ENCODE measurements around the gene DCTD. TPM values are rescaled to one million over a fixed set of nuclear protein-coding genes. Genes with fewer than 3 reads are reported as not detected.
A peak's percentile ranks its signal among the peaks of the same experiment; 100 is the strongest.

Gene DCTD
- polyA plus RNA-seq, 1 experiment = 151 TPM

GRCh38 chr4:182930889-182931288 lies 13.7 kb upstream of the DCTD start:
- no peak for TF ChIP-seq CTCF (IDR thresholded peaks at IDR 0.05; ENCODE audit: insufficient read depth, low read depth, low read length)
- no peaks in the 10 kb centered on the region for H3K36me3 ChIP-seq (ENCODE audit: control insufficient read depth, insufficient read depth, low read length)
- CTCF ChIA-PET = interaction anchor here (1.0 to 3.6 kb wide), 6 partner anchors 7 to 476 kb away, joined by 3 to 17 read pairs (median 6); no protein-coding TSS in a partner anchor
- H3K27me3 ChIP-seq (ENCODE audit: control insufficient read depth, insufficient read depth, low read length) = no peaks in the 10 kb centered on the region
- POLR2A ChIA-PET = no interaction called here
- no peak overlapping the region for H3K4me3 ChIP-seq (ENCODE audit: low read depth, low read length)
- no peak for DNase-seq (ENCODE audit: low read depth)

- no peaks in the 10 kb centered on the region for H3K36me3 ChIP-seq (ENCODE audit: control insufficient read depth, insufficient read depth, low read length)
- no peak for TF ChIP-seq CTCF (IDR thresholded peaks at IDR 0.05; ENCODE audit: insufficient read depth, low read depth, low read length)
- peak; percentile 92 for DNase-seq (ENCODE audit: low read depth)
- H3K4me3 ChIP-seq (ENCODE audit: low read depth, low read length) = no peak overlapping the region
- no peaks in the 10 kb centered on the region for H3K27me3 ChIP-seq (ENCODE audit: control insufficient read depth, insufficient read depth, low read length)
- CTCF ChIA-PET = interaction anchor here (0.6 to 2.1 kb wide), 4 partner anchors 9 to 1786 kb away, joined by 3 to 14 read pairs (median 6); no protein-coding TSS in a partner anchor
- POLR2A ChIA-PET = interaction anchor here (0.5 to 0.7 kb wide), 2 partner anchors 8 kb away, joined by 3 to 4 read pairs; no protein-coding TSS in a partner anchor
Observed at GRCh38 chr4:182929296-182929695, 12.1 kb upstream of the DCTD start.

GRCh38 chr4:182928061-182928460 lies 10.9 kb upstream of the DCTD start:
- ChIA-PET POLR2A (interaction anchor here (0.6 kb wide), 1 partner anchor 12 kb away, joined by 4 read pairs; no protein-coding TSS in a partner anchor), CTCF (interaction anchor here (0.6 to 1.4 kb wide), 3 partner anchors 9 to 609 kb away, joined by 3 to 4 read pairs (median 3); no protein-coding TSS in a partner anchor)
- no peak for DNase-seq (ENCODE audit: low read depth)
- TF ChIP-seq CTCF (IDR thresholded peaks at IDR 0.05; ENCODE audit: insufficient read depth, low read depth, low read length) = peak; percentile 32
- Histone ChIP-seq H3K27me3 (ENCODE audit: control insufficient read depth, insufficient read depth, low read length) (no peaks in the 10 kb centered on the region), H3K4me3 (ENCODE audit: low read depth, low read length) (no peak overlapping the region), H3K36me3 (ENCODE audit: control insufficient read depth, insufficient read depth, low read length) (no peaks in the 10 kb centered on the region)

- ChIA-PET CTCF (interaction anchor here (1.3 to 1.4 kb wide), 2 partner anchors 9 to 13 kb away, joined by 3 to 4 read pairs; no protein-coding TSS in a partner anchor), POLR2A (no interaction called here)
- TF ChIP-seq CTCF (IDR thresholded peaks at IDR 0.05; ENCODE audit: insufficient read depth, low read depth, low read length) = no peak
- no peak for DNase-seq (ENCODE audit: low read depth)
- no peaks in the 10 kb centered on the region for H3K36me3 ChIP-seq (ENCODE audit: control insufficient read depth, insufficient read depth, low read length)
- no peak overlapping the region for H3K4me3 ChIP-seq (ENCODE audit: low read depth, low read length)
- H3K27me3 ChIP-seq (ENCODE audit: control insufficient read depth, insufficient read depth, low read length) = no peaks in the 10 kb centered on the region
Observed at GRCh38 chr4:182927505-182927904, 10.3 kb upstream of the DCTD start.

- Histone ChIP-seq H3K27me3 (ENCODE audit: control insufficient read depth, insufficient read depth, low read length) (no peaks in the 10 kb centered on the region), H3K4me3 (ENCODE audit: low read depth, low read length) (no peak overlapping the region), H3K36me3 (ENCODE audit: control insufficient read depth, insufficient read depth, low read length) (no peaks in the 10 kb centered on the region)
- ChIA-PET POLR2A (no interaction called here), CTCF (interaction anchor here (0.7 to 2.3 kb wide), 8 partner anchors 8 to 339 kb away, joined by 3 to 8 read pairs (median 3); no protein-coding TSS in a partner anchor)
- TF ChIP-seq CTCF (IDR thresholded peaks at IDR 0.05; ENCODE audit: insufficient read depth, low read depth, low read length) = no peak
- no peak for DNase-seq (ENCODE audit: low read depth)
Observed at GRCh38 chr4:182925855-182926254, 8.7 kb upstream of the DCTD start.
